ENCODE data around the gene PDHX. TPM values are rescaled to one million over a fixed set of nuclear protein-coding genes. Genes with fewer than 3 reads are reported as not detected.
"Not testable (repeated sequence)": the region's sequence is repeated elsewhere in the genome, so short reads cannot be mapped to it uniquely, and the experiment has no call there.

The PDHX gene
- polyA plus RNA-seq, 2 donors = 13.6 to 13.7 TPM

DNA sequence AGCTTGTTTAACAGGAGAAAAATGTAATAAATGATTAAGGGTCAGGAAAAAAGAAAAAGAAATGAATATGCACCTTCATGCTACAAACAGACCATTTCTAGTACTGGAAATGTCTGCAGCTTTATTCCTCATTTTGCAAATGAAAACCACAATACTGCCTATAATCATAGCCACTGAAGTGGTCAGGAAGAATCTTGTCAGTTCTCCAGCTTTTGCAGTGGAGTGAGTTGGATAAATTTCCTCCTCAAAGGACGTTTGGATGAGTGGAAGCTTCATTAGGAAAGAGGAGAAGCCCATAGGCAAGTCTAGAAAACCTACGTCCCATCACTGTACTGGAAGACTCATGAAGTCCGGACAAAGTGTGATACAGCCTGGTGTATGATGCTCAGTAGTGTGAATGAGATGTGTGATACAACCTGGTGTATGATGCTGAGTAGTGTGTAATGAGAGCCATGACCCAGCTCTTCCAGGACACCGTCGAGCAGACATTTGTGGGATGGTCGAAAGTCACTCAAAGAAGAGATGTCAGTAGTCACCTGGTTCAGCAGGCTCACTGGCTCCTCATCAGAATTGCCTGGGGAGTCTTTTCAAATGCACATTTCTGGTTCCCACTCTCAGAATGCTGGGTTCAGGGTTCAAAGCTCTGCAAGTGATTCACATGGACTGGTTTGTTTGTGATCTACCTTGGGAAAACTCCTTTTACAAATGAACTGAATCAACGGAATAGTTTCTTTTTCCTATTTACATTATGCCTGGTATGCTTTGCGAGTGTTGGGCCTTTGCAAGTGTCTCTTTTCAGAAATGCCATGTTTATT lies 101.3 kb downstream of the PDHX start:
- no peaks in the 10 kb centered on the region for H3K27me3 ChIP-seq (ENCODE audit: control insufficient read depth in 1 of 2, insufficient read depth in 2 of 2, low read length in 2 of 2)
- H3K4me3 ChIP-seq (ENCODE audit: low read depth in 1 of 2, low read length in 2 of 2) = no peak overlapping the region
- peaks cover 0 to 2% of the 10 kb centered on the region in 2 donors for H3K4me1 ChIP-seq (ENCODE audit: control insufficient read depth in 2 of 2, insufficient read depth in 2 of 2, low read length in 1 of 2)
- 85 to 87% methylated on average over 8 of the region's 8 CpGs for WGBS, 2 donors
- no peaks in the 10 kb centered on the region for H3K9me3 ChIP-seq (ENCODE audit: control insufficient read depth in 2 of 2, insufficient read depth in 1 of 2, low read depth in 1 of 2, low read length in 1 of 2)
- no peaks in the 10 kb centered on the region for H3K36me3 ChIP-seq (ENCODE audit: control insufficient read depth in 2 of 2, insufficient read depth in 2 of 2, low read length in 1 of 2)
- H3K27ac ChIP-seq (ENCODE audit: low read depth in 2 of 2, low read length in 1 of 2) = no peak overlapping the region

- H3K9me3 ChIP-seq (ENCODE audit: control insufficient read depth in 2 of 2, insufficient read depth in 1 of 2, low read depth in 1 of 2, low read length in 1 of 2) = no peaks in the 10 kb centered on the region
- no peaks in the 10 kb centered on the region for H3K4me1 ChIP-seq (ENCODE audit: control insufficient read depth in 2 of 2, insufficient read depth in 2 of 2, low read length in 1 of 2)
- WGBS, 2 donors = 94 to 96% methylated on average over 8 of the region's 8 CpGs
- H3K27ac ChIP-seq (ENCODE audit: low read depth in 2 of 2, low read length in 1 of 2) = no peak overlapping the region
- no peak overlapping the region for H3K4me3 ChIP-seq (ENCODE audit: low read depth in 1 of 2, low read length in 2 of 2)
- H3K27me3 ChIP-seq (ENCODE audit: control insufficient read depth in 1 of 2, insufficient read depth in 2 of 2, low read length in 2 of 2) = no peaks in the 10 kb centered on the region
- no peaks in the 10 kb centered on the region for H3K36me3 ChIP-seq (ENCODE audit: control insufficient read depth in 2 of 2, insufficient read depth in 2 of 2, low read length in 1 of 2)
Observed at GRCh38 chr11:35021589-35021988, 105.2 kb downstream of the PDHX start.

GRCh38 chr11:35023940-35024339 lies 107.5 kb downstream of the PDHX start:
- not testable (repeated sequence) for H3K36me3 ChIP-seq (ENCODE audit: control insufficient read depth in 2 of 2, insufficient read depth in 2 of 2, low read length in 1 of 2); H3K27ac ChIP-seq (ENCODE audit: low read depth in 2 of 2, low read length in 1 of 2); H3K27me3 ChIP-seq (ENCODE audit: control insufficient read depth in 1 of 2, insufficient read depth in 2 of 2, low read length in 2 of 2); H3K4me1 ChIP-seq (ENCODE audit: control insufficient read depth in 2 of 2, insufficient read depth in 2 of 2, low read length in 1 of 2); H3K9me3 ChIP-seq (ENCODE audit: control insufficient read depth in 2 of 2, insufficient read depth in 1 of 2, low read depth in 1 of 2, low read length in 1 of 2); H3K4me3 ChIP-seq (ENCODE audit: low read depth in 1 of 2, low read length in 2 of 2)
- WGBS, 2 donors = 85 to 92% methylated on average over 3 of the region's 3 CpGs

DNA sequence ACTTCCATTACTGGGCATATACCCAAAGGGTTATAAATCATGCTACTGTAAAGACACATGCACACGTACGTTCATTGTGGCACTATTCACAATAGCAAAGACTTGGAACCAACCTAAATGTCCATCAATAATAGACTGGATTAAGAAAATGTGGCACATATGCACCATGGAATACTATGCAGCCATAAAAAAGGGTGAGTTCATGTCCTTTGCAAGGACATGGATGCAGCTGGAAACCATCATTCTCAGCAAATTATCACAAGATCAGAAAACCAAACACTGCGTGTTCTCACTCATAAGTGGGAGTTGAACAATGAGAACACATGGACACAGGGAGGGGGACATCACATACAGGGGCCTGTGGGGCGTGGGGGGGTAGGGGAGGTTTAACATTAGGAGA lies 111.6 kb downstream of the PDHX start:
- H3K36me3 ChIP-seq (ENCODE audit: control insufficient read depth in 2 of 2, insufficient read depth in 2 of 2, low read length in 1 of 2); H3K9me3 ChIP-seq (ENCODE audit: control insufficient read depth in 2 of 2, insufficient read depth in 1 of 2, low read depth in 1 of 2, low read length in 1 of 2); H3K27me3 ChIP-seq (ENCODE audit: control insufficient read depth in 1 of 2, insufficient read depth in 2 of 2, low read length in 2 of 2); H3K27ac ChIP-seq (ENCODE audit: low read depth in 2 of 2, low read length in 1 of 2); H3K4me1 ChIP-seq (ENCODE audit: control insufficient read depth in 2 of 2, insufficient read depth in 2 of 2, low read length in 1 of 2); H3K4me3 ChIP-seq (ENCODE audit: low read depth in 1 of 2, low read length in 2 of 2): not testable (repeated sequence)
- 68 to 80% methylated on average over 4 of the region's 4 CpGs for WGBS, 2 donors

DNA sequence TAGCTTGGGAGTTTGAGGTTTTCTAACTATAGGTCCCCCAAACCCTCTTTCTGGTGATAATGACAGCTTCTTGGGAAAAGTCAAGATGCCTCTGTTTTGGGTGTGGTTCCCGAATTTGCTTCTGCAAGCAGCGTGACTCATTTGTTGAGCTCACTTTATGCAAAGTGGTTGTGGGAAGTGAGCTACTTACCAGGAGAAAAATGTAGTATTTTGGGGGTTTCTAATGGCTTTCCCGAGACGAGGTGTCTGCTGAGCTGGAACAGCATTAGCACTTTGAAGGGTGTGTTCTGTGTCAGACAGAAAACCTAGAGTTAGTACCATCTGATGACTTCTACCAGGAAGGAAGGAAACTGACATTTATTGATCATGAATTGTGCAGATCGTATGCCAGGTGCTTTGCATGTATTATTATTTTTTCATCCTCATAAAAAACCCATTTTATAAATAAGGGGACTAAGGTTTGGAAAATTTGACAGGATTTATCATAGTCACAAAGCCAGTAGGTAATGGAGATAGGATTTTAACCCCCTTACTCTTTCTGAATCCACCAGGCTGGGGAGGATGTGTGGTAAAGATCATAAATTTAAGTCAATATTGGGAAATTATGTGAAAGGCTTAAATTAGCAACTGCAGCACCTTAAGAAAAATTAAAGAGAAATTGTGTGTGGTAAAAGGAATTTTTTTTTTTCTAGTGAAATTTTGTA lies 113.7 kb downstream of the PDHX start:
- Histone ChIP-seq H3K4me3 (ENCODE audit: low read depth in 1 of 2, low read length in 2 of 2) (no peak overlapping the region), H3K36me3 (ENCODE audit: control insufficient read depth in 2 of 2, insufficient read depth in 2 of 2, low read length in 1 of 2) (no peaks in the 10 kb centered on the region), H3K9me3 (ENCODE audit: control insufficient read depth in 2 of 2, insufficient read depth in 1 of 2, low read depth in 1 of 2, low read length in 1 of 2) (no peaks in the 10 kb centered on the region), H3K27me3 (ENCODE audit: control insufficient read depth in 1 of 2, insufficient read depth in 2 of 2, low read length in 2 of 2) (no peaks in the 10 kb centered on the region), H3K27ac (ENCODE audit: low read depth in 2 of 2, low read length in 1 of 2) (peak overlapping the region; percentile 3 to 68), H3K4me1 (ENCODE audit: control insufficient read depth in 2 of 2, insufficient read depth in 2 of 2, low read length in 1 of 2) (peaks cover 3% of the 10 kb centered on the region in 2 donors)
- 21 to 39% methylated on average over 5 of the region's 5 CpGs for WGBS, 2 donors

- Histone ChIP-seq H3K27me3 (ENCODE audit: control insufficient read depth in 1 of 2, insufficient read depth in 2 of 2, low read length in 2 of 2) (no peaks in the 10 kb centered on the region), H3K27ac (ENCODE audit: low read depth in 2 of 2, low read length in 1 of 2) (peak overlapping the region; percentile 3 to 68), H3K9me3 (ENCODE audit: control insufficient read depth in 2 of 2, insufficient read depth in 1 of 2, low read depth in 1 of 2, low read length in 1 of 2) (no peaks in the 10 kb centered on the region), H3K4me3 (ENCODE audit: low read depth in 1 of 2, low read length in 2 of 2) (no peak overlapping the region), H3K4me1 (ENCODE audit: control insufficient read depth in 2 of 2, insufficient read depth in 2 of 2, low read length in 1 of 2) (peaks cover 3% of the 10 kb centered on the region in 2 donors), H3K36me3 (ENCODE audit: control insufficient read depth in 2 of 2, insufficient read depth in 2 of 2, low read length in 1 of 2) (no peaks in the 10 kb centered on the region)
- 25 to 38% methylated on average over 11 of the region's 11 CpGs for WGBS, 2 donors
Observed at GRCh38 chr11:35030716-35031213, 114.3 kb downstream of the PDHX start.

GRCh38 chr11:35031346-35031745 lies 114.9 kb downstream of the PDHX start:
- H3K4me1 ChIP-seq (ENCODE audit: control insufficient read depth in 2 of 2, insufficient read depth in 2 of 2, low read length in 1 of 2) = peaks cover 3% of the 10 kb centered on the region in 2 donors
- H3K4me3 ChIP-seq (ENCODE audit: low read depth in 1 of 2, low read length in 2 of 2) = no peak overlapping the region
- peak overlapping the region in 1 of 2 donors; percentile 17 for H3K27ac ChIP-seq (ENCODE audit: low read depth in 2 of 2, low read length in 1 of 2)
- H3K36me3 ChIP-seq (ENCODE audit: control insufficient read depth in 2 of 2, insufficient read depth in 2 of 2, low read length in 1 of 2) = no peaks in the 10 kb centered on the region
- no peaks in the 10 kb centered on the region for H3K9me3 ChIP-seq (ENCODE audit: control insufficient read depth in 2 of 2, insufficient read depth in 1 of 2, low read depth in 1 of 2, low read length in 1 of 2)
- WGBS, 2 donors = 92 to 93% methylated on average over 2 of the region's 2 CpGs
- no peaks in the 10 kb centered on the region for H3K27me3 ChIP-seq (ENCODE audit: control insufficient read depth in 1 of 2, insufficient read depth in 2 of 2, low read length in 2 of 2)

- no peak overlapping the region for H3K4me3 ChIP-seq (ENCODE audit: low read depth in 1 of 2, low read length in 2 of 2)
- peaks cover 3% of the 10 kb centered on the region in 2 donors for H3K4me1 ChIP-seq (ENCODE audit: control insufficient read depth in 2 of 2, insufficient read depth in 2 of 2, low read length in 1 of 2)
- H3K27me3 ChIP-seq (ENCODE audit: control insufficient read depth in 1 of 2, insufficient read depth in 2 of 2, low read length in 2 of 2) = no peaks in the 10 kb centered on the region
- H3K9me3 ChIP-seq (ENCODE audit: control insufficient read depth in 2 of 2, insufficient read depth in 1 of 2, low read depth in 1 of 2, low read length in 1 of 2) = no peaks in the 10 kb centered on the region
- WGBS, 2 donors = 50% methylated on average over 1 of the region's 1 CpG
- H3K27ac ChIP-seq (ENCODE audit: low read depth in 2 of 2, low read length in 1 of 2) = no peak overlapping the region
- no peaks in the 10 kb centered on the region for H3K36me3 ChIP-seq (ENCODE audit: control insufficient read depth in 2 of 2, insufficient read depth in 2 of 2, low read length in 1 of 2)
Observed at GRCh38 chr11:35031867-35032266, 115.4 kb downstream of the PDHX start.

- WGBS, 2 donors = 87 to 94% methylated on average over 6 of the region's 6 CpGs
- H3K4me3 ChIP-seq (ENCODE audit: low read depth in 1 of 2, low read length in 2 of 2) = no peak overlapping the region
- no peaks in the 10 kb centered on the region for H3K36me3 ChIP-seq (ENCODE audit: control insufficient read depth in 2 of 2, insufficient read depth in 2 of 2, low read length in 1 of 2)
- no peaks in the 10 kb centered on the region for H3K9me3 ChIP-seq (ENCODE audit: control insufficient read depth in 2 of 2, insufficient read depth in 1 of 2, low read depth in 1 of 2, low read length in 1 of 2)
- H3K27me3 ChIP-seq (ENCODE audit: control insufficient read depth in 1 of 2, insufficient read depth in 2 of 2, low read length in 2 of 2) = no peaks in the 10 kb centered on the region
- H3K4me1 ChIP-seq (ENCODE audit: control insufficient read depth in 2 of 2, insufficient read depth in 2 of 2, low read length in 1 of 2) = peaks cover 3% of the 10 kb centered on the region in 2 donors
- no peak overlapping the region for H3K27ac ChIP-seq (ENCODE audit: low read depth in 2 of 2, low read length in 1 of 2)
Observed at GRCh38 chr11:35033011-35033410, 116.6 kb downstream of the PDHX start.
